Gastroesophageal sphincter (tissue), 3 donors: ENCODE measurements around the gene CTSG.

Source experiments
- EP300 ChIP-seq: sonication (generic); formaldehyde crosslinking; IDR thresholded peaks from one replicate; pipeline ENCODE4 v1.6.1; 2017; ENCODE audit warnings: antibody characterized with exemption, mild to moderate bottlenecking
- POLR2A ChIP-seq, 2 donors: fragments of 450-650 bp; IDR thresholded peaks; one replicate each; pipeline ENCODE4 v1.6.1; 2017; ENCODE audit warnings: antibody characterized with exemption in 2 of 2, mild to moderate bottlenecking in 2 of 2, moderate library complexity in 1 of 2
- TF ChIP-seq, protein P1 (sequence below), 4 experiments: fragments of 200-600 bp in 2 of 4; fragments of 450-650 bp in 2 of 4; sonication (generic) in 1 of 4; IDR thresholded peaks; one replicate each; pipeline ENCODE4 v1.5.1; 2017 to 2019; ENCODE audit warnings: antibody characterized with exemption in 4 of 4, mild to moderate bottlenecking in 2 of 4, moderate library complexity in 2 of 4

DNA sequence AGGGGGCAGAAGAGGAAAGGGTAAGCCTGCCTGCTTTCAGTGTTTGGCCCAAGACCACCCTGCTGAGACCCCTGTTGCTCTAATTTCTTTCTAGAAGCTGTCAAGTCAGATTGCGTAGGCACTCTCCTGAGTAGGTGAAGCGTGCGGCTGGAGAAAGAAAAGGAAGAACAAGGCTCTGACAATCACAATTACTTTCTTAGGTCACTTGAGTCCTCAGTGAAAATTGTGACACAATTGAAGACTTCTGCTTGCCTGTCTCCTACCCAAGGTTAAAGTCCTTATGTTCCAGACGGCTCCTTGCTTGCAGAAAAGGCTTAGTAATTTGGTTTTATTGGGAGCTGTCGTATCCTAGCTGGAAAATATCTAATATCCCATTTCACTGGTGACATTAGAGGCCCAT, 721 bp upstream of the CTSG start:
- TF ChIP-seq, protein P1, sequence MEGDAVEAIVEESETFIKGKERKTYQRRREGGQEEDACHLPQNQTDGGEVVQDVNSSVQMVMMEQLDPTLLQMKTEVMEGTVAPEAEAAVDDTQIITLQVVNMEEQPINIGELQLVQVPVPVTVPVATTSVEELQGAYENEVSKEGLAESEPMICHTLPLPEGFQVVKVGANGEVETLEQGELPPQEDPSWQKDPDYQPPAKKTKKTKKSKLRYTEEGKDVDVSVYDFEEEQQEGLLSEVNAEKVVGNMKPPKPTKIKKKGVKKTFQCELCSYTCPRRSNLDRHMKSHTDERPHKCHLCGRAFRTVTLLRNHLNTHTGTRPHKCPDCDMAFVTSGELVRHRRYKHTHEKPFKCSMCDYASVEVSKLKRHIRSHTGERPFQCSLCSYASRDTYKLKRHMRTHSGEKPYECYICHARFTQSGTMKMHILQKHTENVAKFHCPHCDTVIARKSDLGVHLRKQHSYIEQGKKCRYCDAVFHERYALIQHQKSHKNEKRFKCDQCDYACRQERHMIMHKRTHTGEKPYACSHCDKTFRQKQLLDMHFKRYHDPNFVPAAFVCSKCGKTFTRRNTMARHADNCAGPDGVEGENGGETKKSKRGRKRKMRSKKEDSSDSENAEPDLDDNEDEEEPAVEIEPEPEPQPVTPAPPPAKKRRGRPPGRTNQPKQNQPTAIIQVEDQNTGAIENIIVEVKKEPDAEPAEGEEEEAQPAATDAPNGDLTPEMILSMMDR (IDR thresholded peaks at IDR 0.05) = no peak
- TF ChIP-seq EP300 (no peak), POLR2A (IDR thresholded peaks at IDR 0.05) (no peak)
